Right lobe of liver (tissue), 4 donors: ENCODE results near the gene DAW1.

ENCODE experiments used
- POLR2A ChIP-seq: fragments of 450-650 bp; IDR thresholded peaks from one replicate; pipeline ENCODE4 v1.6.1; 2017; ENCODE audit warnings: antibody characterized with exemption, mild to moderate bottlenecking
- TF ChIP-seq, protein P1 (sequence below), 4 donors: fragments of 200-600 bp in 3 of 4; fragments of 450-650 bp in 1 of 4; IDR thresholded peaks; one replicate each; pipeline versions ENCODE4 v1.5.1 to v1.8.0; 2016 to 2022; ENCODE audit warnings: antibody characterized with exemption in 4 of 4, mild to moderate bottlenecking in 2 of 4
- donor health status: DM: no; HTN: no; CAD: no.
- donor health status: DM: no; HTN: no; CAD: no.
- donor health status: DM: no; HTN: yes; CAD: no.

DNA sequence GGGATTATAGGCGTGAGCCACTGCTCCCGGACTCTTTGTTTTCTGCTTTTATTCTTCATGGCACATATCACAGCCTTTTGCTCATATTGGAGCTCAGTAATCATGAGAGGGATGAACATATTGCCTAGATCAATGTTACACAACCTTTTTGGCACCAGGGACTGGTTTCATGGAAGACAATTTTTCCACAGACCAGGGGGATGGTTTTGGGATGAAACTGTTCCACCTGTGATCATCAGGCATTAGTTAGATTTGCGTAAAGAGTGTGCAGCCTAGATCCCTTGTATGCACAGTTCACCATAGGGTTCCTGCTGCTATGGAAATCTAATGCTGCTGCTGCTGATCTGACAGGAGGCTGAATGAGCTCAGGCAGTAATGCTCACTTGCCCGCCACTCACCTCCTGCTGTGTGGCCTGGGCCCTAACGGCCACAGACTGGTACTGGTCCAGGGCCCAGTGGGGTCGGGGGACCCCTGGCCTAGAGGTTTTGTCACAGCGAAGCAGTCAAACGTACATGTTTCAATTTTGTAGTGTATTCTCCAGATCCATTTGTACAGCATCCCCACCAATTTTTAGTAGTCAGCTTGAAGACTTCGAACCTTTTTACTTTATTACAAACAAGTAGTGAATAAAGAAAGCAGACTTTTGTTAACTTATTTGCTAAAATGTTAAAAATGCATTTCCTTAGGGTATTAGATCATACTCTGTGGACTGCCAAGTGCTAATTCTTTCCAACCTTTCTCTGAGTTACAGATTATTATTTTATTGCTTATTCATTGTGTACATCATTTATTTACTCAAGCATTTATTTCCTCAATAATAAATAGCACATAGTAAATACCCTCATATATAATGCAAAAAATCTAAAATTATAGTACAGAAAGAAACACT, 6.2 kb downstream of the DAW1 start:
- TF ChIP-seq, protein P1, sequence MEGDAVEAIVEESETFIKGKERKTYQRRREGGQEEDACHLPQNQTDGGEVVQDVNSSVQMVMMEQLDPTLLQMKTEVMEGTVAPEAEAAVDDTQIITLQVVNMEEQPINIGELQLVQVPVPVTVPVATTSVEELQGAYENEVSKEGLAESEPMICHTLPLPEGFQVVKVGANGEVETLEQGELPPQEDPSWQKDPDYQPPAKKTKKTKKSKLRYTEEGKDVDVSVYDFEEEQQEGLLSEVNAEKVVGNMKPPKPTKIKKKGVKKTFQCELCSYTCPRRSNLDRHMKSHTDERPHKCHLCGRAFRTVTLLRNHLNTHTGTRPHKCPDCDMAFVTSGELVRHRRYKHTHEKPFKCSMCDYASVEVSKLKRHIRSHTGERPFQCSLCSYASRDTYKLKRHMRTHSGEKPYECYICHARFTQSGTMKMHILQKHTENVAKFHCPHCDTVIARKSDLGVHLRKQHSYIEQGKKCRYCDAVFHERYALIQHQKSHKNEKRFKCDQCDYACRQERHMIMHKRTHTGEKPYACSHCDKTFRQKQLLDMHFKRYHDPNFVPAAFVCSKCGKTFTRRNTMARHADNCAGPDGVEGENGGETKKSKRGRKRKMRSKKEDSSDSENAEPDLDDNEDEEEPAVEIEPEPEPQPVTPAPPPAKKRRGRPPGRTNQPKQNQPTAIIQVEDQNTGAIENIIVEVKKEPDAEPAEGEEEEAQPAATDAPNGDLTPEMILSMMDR (IDR thresholded peaks at IDR 0.05), result no peak
- TF ChIP-seq POLR2A, result no peak
